ENCODE data around the gene STING1.
"Not testable (repeated sequence)": the region's sequence is repeated elsewhere in the genome, so short reads cannot be mapped to it uniquely, and the experiment has no call there.

Gene STING1

GRCh38 chr5:139524446-139524845, 41.9 kb upstream of the STING1 start:
- no peak for DNase-seq (ENCODE audit: low read depth, low spot score)
- Histone ChIP-seq H3K36me3 (ENCODE audit: insufficient read depth, low read length) (no peaks in the 10 kb centered on the region), H3K9me3 (ENCODE audit: low read depth, low read length) (no peaks in the 10 kb centered on the region), H3K27ac (no peak overlapping the region), H3K4me3 (no peak overlapping the region), H3K9ac (ENCODE audit: insufficient read length) (no peak overlapping the region)
- TF ChIP-seq FOXP2 (optimal IDR thresholded peaks at IDR 0.05; ENCODE audit: control extremely low read depth, extremely low read length, insufficient read depth) (no peak), POLR2AphosphoS5 (IDR thresholded peaks at IDR 0.05; ENCODE audit: borderline replicate concordance, low read depth, low read length) (no peak), EZH2 (IDR thresholded peaks at IDR 0.05) (no peak)

- no peaks in the 10 kb centered on the region for H3K36me3 ChIP-seq (ENCODE audit: insufficient read depth, low read length)
- H3K4me3 ChIP-seq, result no peak overlapping the region
- TF ChIP-seq FOXP2 (optimal IDR thresholded peaks at IDR 0.05; ENCODE audit: control extremely low read depth, extremely low read length, insufficient read depth) (no peak), EZH2 (IDR thresholded peaks at IDR 0.05) (no peak), POLR2AphosphoS5 (IDR thresholded peaks at IDR 0.05; ENCODE audit: borderline replicate concordance, low read depth, low read length) (no peak)
- H3K9me3 ChIP-seq (ENCODE audit: low read depth, low read length), result no peaks in the 10 kb centered on the region
- DNase-seq (ENCODE audit: low read depth, low spot score), result no peak
- H3K27ac ChIP-seq, result no peak overlapping the region
- H3K9ac ChIP-seq (ENCODE audit: insufficient read length), result no peak overlapping the region
These were observed 41.3 kb upstream of the STING1 start for GRCh38 chr5:139523635-139524445.

GRCh38 chr5:139517683-139518564, 35.4 kb upstream of the STING1 start:
- H3K36me3 ChIP-seq (ENCODE audit: insufficient read depth, low read length), result no peaks in the 10 kb centered on the region
- no peak for DNase-seq (ENCODE audit: low read depth, low spot score)

GRCh38 chr5:139514486-139514856, 31.9 kb upstream of the STING1 start:
- no peak overlapping the region for H3K9ac ChIP-seq (ENCODE audit: insufficient read length)
- H3K9me3 ChIP-seq (ENCODE audit: low read depth, low read length), result no peaks in the 10 kb centered on the region
- no peak for TF ChIP-seq FOXP2 (optimal IDR thresholded peaks at IDR 0.05; ENCODE audit: control extremely low read depth, extremely low read length, insufficient read depth)
- TF ChIP-seq EZH2 (IDR thresholded peaks at IDR 0.05), result no peak
- no peak for TF ChIP-seq POLR2AphosphoS5 (IDR thresholded peaks at IDR 0.05; ENCODE audit: borderline replicate concordance, low read depth, low read length)
- H3K36me3 ChIP-seq (ENCODE audit: insufficient read depth, low read length), result no peaks in the 10 kb centered on the region
- H3K4me3 ChIP-seq, result no peak overlapping the region
- no peak for DNase-seq (ENCODE audit: low read depth, low spot score)
- no peak overlapping the region for H3K27ac ChIP-seq

More at GRCh38 chr5:139517683-139518564, 35.4 kb upstream of the STING1 start:
- Histone ChIP-seq H3K9me3 (ENCODE audit: low read depth, low read length) (no peaks in the 10 kb centered on the region), H3K4me3 (peak overlapping the region; percentile 55), H3K9ac (ENCODE audit: insufficient read length) (no peak overlapping the region), H3K27ac (no peak overlapping the region)
- TF ChIP-seq POLR2AphosphoS5 (IDR thresholded peaks at IDR 0.05; ENCODE audit: borderline replicate concordance, low read depth, low read length) (peak; percentile 64), EZH2 (IDR thresholded peaks at IDR 0.05) (no peak)

GRCh38 chr5:139513852-139514485, 31.4 kb upstream of the STING1 start:
- Histone ChIP-seq H3K27ac (no peak overlapping the region), H3K9me3 (ENCODE audit: low read depth, low read length) (no peaks in the 10 kb centered on the region), H3K9ac (ENCODE audit: insufficient read length) (no peak overlapping the region), H3K4me3 (no peak overlapping the region), H3K36me3 (ENCODE audit: insufficient read depth, low read length) (no peaks in the 10 kb centered on the region)
- DNase-seq (ENCODE audit: low read depth, low spot score), result no peak
- TF ChIP-seq POLR2AphosphoS5 (IDR thresholded peaks at IDR 0.05; ENCODE audit: borderline replicate concordance, low read depth, low read length) (no peak), EZH2 (IDR thresholded peaks at IDR 0.05) (no peak), FOXP2 (optimal IDR thresholded peaks at IDR 0.05; ENCODE audit: control extremely low read depth, extremely low read length, insufficient read depth) (no peak)

GRCh38 chr5:139513434-139513833, 30.9 kb upstream of the STING1 start:
- not testable (repeated sequence) for H3K36me3 ChIP-seq (ENCODE audit: insufficient read depth, low read length); DNase-seq (ENCODE audit: low read depth, low spot score); H3K27ac ChIP-seq; H3K9me3 ChIP-seq (ENCODE audit: low read depth, low read length); H3K4me3 ChIP-seq; H3K9ac ChIP-seq (ENCODE audit: insufficient read length)

- Histone ChIP-seq H3K27ac (no peak overlapping the region), H3K4me3 (no peak overlapping the region)
- TF ChIP-seq POLR2AphosphoS5 (IDR thresholded peaks at IDR 0.05; ENCODE audit: borderline replicate concordance, low read depth, low read length), result no peak
- TF ChIP-seq FOXP2 (optimal IDR thresholded peaks at IDR 0.05; ENCODE audit: control extremely low read depth, extremely low read length, insufficient read depth), result no peak
- TF ChIP-seq EZH2 (IDR thresholded peaks at IDR 0.05), result no peak
These were observed 30.3 kb upstream of the STING1 start for GRCh38 chr5:139512786-139513390.

GRCh38 chr5:139504722-139505121, 22.2 kb upstream of the STING1 start:
- H3K27ac ChIP-seq; H3K9me3 ChIP-seq (ENCODE audit: low read depth, low read length); H3K36me3 ChIP-seq (ENCODE audit: insufficient read depth, low read length); DNase-seq (ENCODE audit: low read depth, low spot score); H3K4me3 ChIP-seq; H3K9ac ChIP-seq (ENCODE audit: insufficient read length): not testable (repeated sequence)

More at GRCh38 chr5:139512786-139513390, 30.3 kb upstream of the STING1 start:
- Histone ChIP-seq H3K9ac (ENCODE audit: insufficient read length) (no peak overlapping the region), H3K36me3 (ENCODE audit: insufficient read depth, low read length) (no peaks in the 10 kb centered on the region), H3K9me3 (ENCODE audit: low read depth, low read length) (no peaks in the 10 kb centered on the region)
- DNase-seq (ENCODE audit: low read depth, low spot score), result no peak

GRCh38 chr5:139503879-139504278, 21.3 kb upstream of the STING1 start:
- not testable (repeated sequence) for H3K36me3 ChIP-seq (ENCODE audit: insufficient read depth, low read length); H3K9me3 ChIP-seq (ENCODE audit: low read depth, low read length); H3K9ac ChIP-seq (ENCODE audit: insufficient read length); H3K27ac ChIP-seq; DNase-seq (ENCODE audit: low read depth, low spot score); H3K4me3 ChIP-seq

GRCh38 chr5:139503036-139503817, 20.7 kb upstream of the STING1 start:
- not testable (repeated sequence) for H3K9ac ChIP-seq (ENCODE audit: insufficient read length); H3K36me3 ChIP-seq (ENCODE audit: insufficient read depth, low read length); H3K4me3 ChIP-seq; H3K9me3 ChIP-seq (ENCODE audit: low read depth, low read length); DNase-seq (ENCODE audit: low read depth, low spot score); H3K27ac ChIP-seq

Measured in SK-N-MC (cell line).